Smooth muscle cell (in vitro differentiated cells): ENCODE data around the gene NPTX1. TPM values are rescaled to one million over a fixed set of nuclear protein-coding genes. Genes with fewer than 3 reads are reported as not detected.

Experiments
- DNase-seq: peaks from one replicate; lab custom pipeline; 2025; ENCODE audit not compliant: unreplicated experiment; lab: John Stamatoyannopoulos, UW
- H2AFZ ChIP-seq: fragments of 200-600 bp; sonication (generic); 2 replicates; pipeline ENCODE4 v1.6.0; 2016; ENCODE audit warnings: antibody characterized with exemption, low read depth, mild to moderate bottlenecking
- H3F3A ChIP-seq: fragments of 200-600 bp; sonication (generic); 2 replicates; pipeline ENCODE4 v1.6.0; 2017; ENCODE audit warnings: antibody characterized with exemption, low read depth
- H3K27ac ChIP-seq: fragments of 200-600 bp; sonication (generic); 2 replicates; pipeline ENCODE4 v1.5.1; 2016; ENCODE audit warnings: low read depth, mild to moderate bottlenecking
- H3K27me3 ChIP-seq: fragments of 200-600 bp; sonication (generic); 2 replicates; pipeline ENCODE4 v1.6.1; 2016; ENCODE audit warnings: low read depth, mild to moderate bottlenecking
- H3K36me3 ChIP-seq: fragments of 200-600 bp; sonication (generic); 2 replicates; pipeline ENCODE4 v1.5.1; 2016; ENCODE audit warnings: low read depth
- H3K4me1 ChIP-seq: fragments of 200-600 bp; sonication (generic); 2 replicates; pipeline ENCODE4 v1.5.1; 2016; ENCODE audit warnings: low read depth
- H3K4me2 ChIP-seq: fragments of 200-600 bp; sonication (generic); 2 replicates; pipeline ENCODE4 v1.6.0; 2016; ENCODE audit warnings: mild to moderate bottlenecking
- H3K4me3 ChIP-seq: fragments of 200-600 bp; sonication (generic); 2 replicates; pipeline ENCODE4 v1.5.1; 2016; ENCODE audit warnings: mild to moderate bottlenecking
- H3K79me2 ChIP-seq: fragments of 200-600 bp; sonication (generic); 2 replicates; pipeline ENCODE4 v1.6.0; 2016; ENCODE audit warnings: low read depth, mild to moderate bottlenecking
- H3K9ac ChIP-seq: fragments of 200-600 bp; sonication (generic); 2 replicates; pipeline ENCODE4 v1.6.0; 2016; ENCODE audit warnings: low read depth
- H3K9me3 ChIP-seq: fragments of 200-600 bp; sonication (generic); replicated peaks from 2 replicates; pipeline ENCODE4 v1.5.1; 2016; ENCODE audit warnings: low read depth
- H4K20me1 ChIP-seq: fragments of 200-600 bp; sonication (generic); 2 replicates; pipeline ENCODE4 v1.6.0; 2016; ENCODE audit warnings: low read depth
- WGBS: methylation state at CpG from one replicate; pipeline ENCODE4 v1.1.7; 2016; ENCODE audit warnings: low lambda C conversion rate; 5-methylcytosine and 5-hydroxymethylcytosine counted together
- polyA plus RNA-seq: library from polyadenylated mRNA; unstranded; fragments of >200 nt; fragmentation: Nextera tagmentation; extraction: Ambion mirVana; gene quantifications from 2 replicates; pipeline ENCODE4 v1.2.1, GENCODE V29; 2016
- total RNA-seq: library from RNA; depleted of rRNA; stranded (reverse); fragments of >200 nt; gene quantifications from 2 replicates; pipeline ENCODE4 v1.2.3, GENCODE V29; 2014
- TF ChIP-seq, protein P1 (sequence below): fragments of 200-600 bp; sonication (generic); IDR thresholded peaks from 2 replicates; pipeline ENCODE4 v1.5.1; 2017; ENCODE audit warnings: borderline replicate concordance, mild to moderate bottlenecking, antibody characterized with exemption; ENCODE audit not compliant: insufficient read depth, poor library complexity, severe bottlenecking

NPTX1 gene
- total and polyA plus RNA-seq, 2 experiments from 2014 or later: 1.8 to 5.9 TPM

DNA sequence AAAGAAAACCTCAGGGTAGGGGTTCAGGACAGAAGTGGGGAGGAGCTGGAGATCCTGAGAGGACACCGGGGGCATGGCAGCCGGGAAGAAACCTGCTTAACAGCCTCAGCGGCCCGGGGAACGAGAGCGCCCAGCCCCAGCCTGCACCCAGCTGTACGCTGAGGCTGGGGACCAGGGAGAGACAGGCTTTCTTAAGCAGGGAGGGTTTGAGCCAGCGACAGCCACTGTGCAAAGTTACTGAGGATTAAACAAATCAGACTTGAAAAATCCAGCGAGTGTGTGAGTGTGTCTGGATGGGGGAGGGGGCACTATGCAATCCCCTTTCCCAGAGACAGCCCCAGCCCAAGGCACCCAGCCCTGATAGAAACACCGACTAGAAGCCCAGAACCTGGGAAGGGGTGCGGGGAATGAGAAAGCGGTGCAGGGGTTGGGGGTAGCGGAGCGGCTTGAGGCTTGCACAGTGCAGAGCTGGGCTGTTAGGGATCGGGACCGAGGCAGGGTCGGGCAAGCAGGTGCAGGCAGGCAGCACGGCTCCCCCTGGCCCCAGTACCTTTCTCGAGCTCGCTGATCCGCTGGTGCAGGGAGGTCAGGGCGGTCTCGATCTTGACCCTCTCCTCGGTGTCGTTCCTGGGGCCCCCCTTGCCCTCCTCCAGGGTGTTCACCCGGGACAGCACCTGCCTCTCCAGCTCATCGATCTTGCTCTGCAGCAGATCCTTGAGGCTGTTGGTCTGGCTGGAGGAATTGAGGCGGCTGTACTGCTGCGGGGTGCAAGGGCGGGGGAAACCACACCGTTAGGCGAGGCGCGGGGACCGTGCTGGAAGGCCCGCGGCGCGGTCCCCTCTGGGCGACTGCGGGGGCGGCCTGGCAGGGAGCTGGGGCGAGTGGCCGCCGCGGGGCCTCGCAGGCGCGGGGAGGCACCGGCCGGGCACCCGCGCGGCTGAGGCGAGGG, 1.2 kb downstream of the NPTX1 start:
- H3K27ac ChIP-seq: no peak overlapping the region
- TF ChIP-seq, protein P1, sequence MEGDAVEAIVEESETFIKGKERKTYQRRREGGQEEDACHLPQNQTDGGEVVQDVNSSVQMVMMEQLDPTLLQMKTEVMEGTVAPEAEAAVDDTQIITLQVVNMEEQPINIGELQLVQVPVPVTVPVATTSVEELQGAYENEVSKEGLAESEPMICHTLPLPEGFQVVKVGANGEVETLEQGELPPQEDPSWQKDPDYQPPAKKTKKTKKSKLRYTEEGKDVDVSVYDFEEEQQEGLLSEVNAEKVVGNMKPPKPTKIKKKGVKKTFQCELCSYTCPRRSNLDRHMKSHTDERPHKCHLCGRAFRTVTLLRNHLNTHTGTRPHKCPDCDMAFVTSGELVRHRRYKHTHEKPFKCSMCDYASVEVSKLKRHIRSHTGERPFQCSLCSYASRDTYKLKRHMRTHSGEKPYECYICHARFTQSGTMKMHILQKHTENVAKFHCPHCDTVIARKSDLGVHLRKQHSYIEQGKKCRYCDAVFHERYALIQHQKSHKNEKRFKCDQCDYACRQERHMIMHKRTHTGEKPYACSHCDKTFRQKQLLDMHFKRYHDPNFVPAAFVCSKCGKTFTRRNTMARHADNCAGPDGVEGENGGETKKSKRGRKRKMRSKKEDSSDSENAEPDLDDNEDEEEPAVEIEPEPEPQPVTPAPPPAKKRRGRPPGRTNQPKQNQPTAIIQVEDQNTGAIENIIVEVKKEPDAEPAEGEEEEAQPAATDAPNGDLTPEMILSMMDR: no peak
- 17% methylated on average over 42 of the region's 55 CpGs for WGBS
- peak overlapping the region; percentile 1 for H3K4me3 ChIP-seq
- no peak overlapping the region for H3K9ac ChIP-seq
- peak overlapping the region; percentile 85 for H3K4me2 ChIP-seq
- peaks cover 19% of the 10 kb centered on the region for H3K4me1 ChIP-seq
- peaks cover 98% of the 10 kb centered on the region for H3K27me3 ChIP-seq
- H4K20me1 ChIP-seq: peaks cover 19% of the 10 kb centered on the region
- no peaks in the 10 kb centered on the region for H3K79me2 ChIP-seq
- no peaks in the 10 kb centered on the region for H3K36me3 ChIP-seq
- no peak overlapping the region for H2AFZ ChIP-seq
- no peaks in the 10 kb centered on the region for H3K9me3 ChIP-seq
- DNase-seq: no peak
- H3F3A ChIP-seq: no peaks in the 10 kb centered on the region

- no peak overlapping the region for H3K9ac ChIP-seq
- TF ChIP-seq, protein P1: peak; percentile 13
- no peak overlapping the region for H3K27ac ChIP-seq
- no peaks in the 10 kb centered on the region for H3K9me3 ChIP-seq
- peak overlapping the region; percentile 1 for H3K4me3 ChIP-seq
- 32% methylated on average over 16 of the region's 16 CpGs for WGBS
- no peaks in the 10 kb centered on the region for H3K36me3 ChIP-seq
- DNase-seq: no peak
- no peaks in the 10 kb centered on the region for H3F3A ChIP-seq
- no peak overlapping the region for H2AFZ ChIP-seq
- H3K27me3 ChIP-seq: peaks cover 97% of the 10 kb centered on the region
- H3K79me2 ChIP-seq: no peaks in the 10 kb centered on the region
- peak overlapping the region; percentile 85 for H3K4me2 ChIP-seq
- peaks cover 19% of the 10 kb centered on the region for H3K4me1 ChIP-seq
- peaks cover 19% of the 10 kb centered on the region for H4K20me1 ChIP-seq
Observed at GRCh38 chr17:80474231-80474960, 2.0 kb downstream of the NPTX1 start.

- TF ChIP-seq, protein P1: no peak
- Histone ChIP-seq H4K20me1 (peaks cover 19% of the 10 kb centered on the region), H3K27me3 (peaks cover 96% of the 10 kb centered on the region), H3K36me3 (no peaks in the 10 kb centered on the region), H3K4me3 (no peak overlapping the region), H3K9me3 (no peaks in the 10 kb centered on the region), H3F3A (no peaks in the 10 kb centered on the region), H3K4me1 (peaks cover 16% of the 10 kb centered on the region), H3K79me2 (no peaks in the 10 kb centered on the region), H3K4me2 (no peak overlapping the region), H2AFZ (no peak overlapping the region), H3K9ac (no peak overlapping the region), H3K27ac (no peak overlapping the region)
- WGBS: 69% methylated on average over 7 of the region's 7 CpGs
- DNase-seq: no peak
Observed at GRCh38 chr17:80473701-80474100, 2.7 kb downstream of the NPTX1 start.
